HepG2 (cell line): ENCODE measurements around the gene B3GNT7. TPM values are rescaled to one million over a fixed set of nuclear protein-coding genes. Genes with fewer than 3 reads are reported as not detected.

Experiments used
- CENPT ChIP-seq: sonication (generic); formaldehyde crosslinking; IDR thresholded peaks from 2 replicates; pipeline ENCODE4 v1.8.0; 2022; ENCODE audit warnings: low read depth, mild to moderate bottlenecking, moderate library complexity, missing genetic modification reagents
- FLYWCH1 ChIP-seq: sonication (generic); formaldehyde crosslinking; IDR thresholded peaks from 2 replicates; pipeline ENCODE4 v1.8.1; 2023; ENCODE audit warnings: mild to moderate bottlenecking, missing genetic modification reagents
- FOSL2 ChIP-seq: sonication (generic); formaldehyde crosslinking; IDR thresholded peaks from 2 replicates; pipeline ENCODE4 v1.4.0; 2020; ENCODE audit warnings: missing genetic modification reagents
- GLI4 ChIP-seq: sonication (generic); formaldehyde crosslinking; IDR thresholded peaks from 2 replicates; pipeline ENCODE4 v1.5.1; 2020; ENCODE audit warnings: missing genetic modification reagents, mild to moderate bottlenecking, moderate library complexity, borderline replicate concordance
- GZF1 ChIP-seq: sonication (generic); formaldehyde crosslinking; IDR thresholded peaks from 2 replicates; pipeline ENCODE4 v1.5.1; 2020; ENCODE audit warnings: mild to moderate bottlenecking, missing genetic modification reagents
- HNF4G ChIP-seq, 2 experiments: sonication (generic) in 1 of 2; formaldehyde crosslinking in 1 of 2; IDR thresholded peaks; 2 replicates each; pipeline versions ENCODE4 v1.4.0 to v1.6.1; 2011 to 2020; ENCODE audit warnings: borderline replicate concordance in 2 of 2, low read depth in 2 of 2, mild to moderate bottlenecking in 2 of 2, low read length in 1 of 2, missing genetic modification reagents in 1 of 2, moderate library complexity in 1 of 2
- MAFF ChIP-seq: IDR thresholded peaks from 2 replicates; pipeline ENCODE4 v1.6.1; 2011; ENCODE audit warnings: low read depth, low read length, improper control_type of control experiment
- NCOA5 ChIP-seq: sonication (generic); formaldehyde crosslinking; IDR thresholded peaks from 2 replicates; pipeline ENCODE4 v1.4.0; 2020; ENCODE audit warnings: missing genetic modification reagents
- NFKBIZ ChIP-seq: IDR thresholded peaks from 2 replicates; pipeline ENCODE4 v1.6.1; 2018; ENCODE audit warnings: missing genetic modification reagents, missing compliant biosample characterization
- PHF8 ChIP-seq: sonication (generic); formaldehyde crosslinking; IDR thresholded peaks from 2 replicates; pipeline ENCODE4 v1.5.0; 2020; ENCODE audit warnings: missing genetic modification reagents
- RFX1 ChIP-seq: fragments of 450-650 bp; IDR thresholded peaks from 2 replicates; pipeline ENCODE4 v1.6.1; 2017
- SRSF1 ChIP-seq: fragments of 200-400 bp; formaldehyde crosslinking; optimal IDR thresholded peaks from 2 replicates; pipeline ENCODE3; 2017; ENCODE audit warnings: mild to moderate bottlenecking, low read depth, low read length, moderate library complexity
- TAF1 ChIP-seq: sonication (generic); formaldehyde crosslinking; IDR thresholded peaks from 2 replicates; pipeline ENCODE4 v1.4.0; 2020; ENCODE audit warnings: missing genetic modification reagents
- TBX3 ChIP-seq: fragments of 450-650 bp; IDR thresholded peaks from 2 replicates; pipeline ENCODE4 v1.6.1; 2017; ENCODE audit warnings: antibody characterized with exemption, mild to moderate bottlenecking, inconsistent platforms, borderline replicate concordance
- ZFX ChIP-seq: sonication (generic); formaldehyde crosslinking; IDR thresholded peaks from 2 replicates; pipeline ENCODE4 v1.4.0; 2020; ENCODE audit warnings: mild to moderate bottlenecking, low read depth, missing genetic modification reagents, moderate library complexity
- ZIK1 ChIP-seq: sonication (generic); formaldehyde crosslinking; IDR thresholded peaks from 2 replicates; pipeline ENCODE4 v1.5.0; 2020; ENCODE audit warnings: mild to moderate bottlenecking, low read depth, missing genetic modification reagents, borderline replicate concordance
- ZNF337 ChIP-seq: sonication (generic); formaldehyde crosslinking; IDR thresholded peaks from 2 replicates; pipeline ENCODE4 v1.5.1; 2020; ENCODE audit warnings: missing genetic modification reagents, low read depth, mild to moderate bottlenecking, borderline replicate concordance
- ZNF616 ChIP-seq: sonication (generic); formaldehyde crosslinking; IDR thresholded peaks from 2 replicates; pipeline ENCODE4 v1.5.0; 2020; ENCODE audit warnings: low read depth, mild to moderate bottlenecking, missing genetic modification reagents
- ZNF883 ChIP-seq: sonication (generic); formaldehyde crosslinking; IDR thresholded peaks from 2 replicates; pipeline ENCODE4 v1.5.1; 2020; ENCODE audit warnings: mild to moderate bottlenecking, missing genetic modification reagents; ENCODE audit errors: not compliant biosample characterization
- polyA plus RNA-seq, 8 experiments: library from polyadenylated mRNA; depleted of rRNA in 3 of 8; stranded (reverse) in 7 of 8; unstranded in 1 of 8; fragments of >200 nt; fragmentation: Illumina TruSeq in 4 of 8; extraction: Trizol in 4 of 8; gene quantifications; 2 replicates each; pipeline versions ENCODE4 v1.2.1 to v1.2.3, GENCODE V29; 2011 to 2016; ENCODE audit warnings: low read depth in 4 of 8, missing spikeins in 1 of 8, mixed read lengths in 1 of 8; ENCODE audit not compliant: insufficient read depth in 1 of 8
- total RNA-seq, 5 experiments: library from RNA; depleted of rRNA; stranded (reverse); fragments of >200 nt; fragmentation: Illumina TruSeq; extraction: Trizol; gene quantifications; 2 replicates each; pipeline ENCODE4 v1.2.3, GENCODE V29; 2016; ENCODE audit warnings: low read depth in 1 of 5
- TF ChIP-seq, protein P1 (sequence below): sonication (generic); formaldehyde crosslinking; IDR thresholded peaks from 2 replicates; pipeline ENCODE4 v1.4.0; 2020; ENCODE audit warnings: mild to moderate bottlenecking, missing genetic modification reagents, borderline replicate concordance
- TF ChIP-seq, protein P2 (sequence below): sonication (generic); formaldehyde crosslinking; IDR thresholded peaks from 2 replicates; pipeline ENCODE4 v1.4.0; 2020; ENCODE audit warnings: mild to moderate bottlenecking, missing genetic modification reagents, borderline replicate concordance

B3GNT7 gene
- total and polyA plus RNA-seq, 2 of the 13 experiments (the other 11 are each of a cell fraction or from before 2014, with no cell fraction given) = 0.04 to 0.24 TPM

DNA sequence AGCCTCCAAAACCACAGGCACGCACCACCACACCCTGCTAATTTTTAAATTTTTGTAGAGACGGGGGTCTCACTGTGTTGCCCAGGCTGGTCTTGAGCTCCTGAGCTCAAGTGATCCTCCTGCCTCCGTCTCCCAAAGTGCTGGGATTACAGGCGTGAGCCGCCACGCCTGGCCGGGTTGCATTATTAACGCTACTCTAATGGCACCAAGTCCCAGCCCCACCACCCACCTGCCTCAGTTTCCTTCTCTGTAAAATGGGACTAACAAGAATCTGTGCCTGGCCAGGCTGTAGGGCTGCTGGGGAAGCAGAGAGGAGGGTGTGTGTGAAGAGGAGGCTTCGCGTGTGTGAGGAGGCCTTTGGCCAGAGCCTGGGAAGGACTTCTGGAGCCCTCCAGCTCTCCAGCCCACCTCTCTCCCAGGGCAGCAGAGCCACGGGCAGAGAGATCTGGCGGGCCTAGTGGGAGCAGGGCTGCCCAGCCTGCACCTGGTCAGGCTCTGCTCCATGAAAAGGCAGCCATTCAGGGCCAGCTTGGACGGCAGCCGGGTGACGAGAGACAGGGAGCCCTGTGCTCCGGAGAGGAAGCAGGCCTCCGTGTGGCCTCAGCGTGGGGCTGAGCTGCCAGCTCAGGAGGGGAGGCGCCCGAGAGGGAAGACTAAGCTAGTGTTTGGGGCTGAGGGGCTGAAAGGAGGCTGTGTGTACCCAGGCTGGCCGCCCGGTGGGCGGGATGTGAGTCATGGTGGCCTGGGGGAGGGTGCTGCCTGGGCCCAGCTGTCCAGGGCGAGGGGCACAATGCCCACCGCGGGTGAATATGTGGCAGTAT is 7.4 kb upstream of the B3GNT7 start (continued):
- TF ChIP-seq, protein P1, sequence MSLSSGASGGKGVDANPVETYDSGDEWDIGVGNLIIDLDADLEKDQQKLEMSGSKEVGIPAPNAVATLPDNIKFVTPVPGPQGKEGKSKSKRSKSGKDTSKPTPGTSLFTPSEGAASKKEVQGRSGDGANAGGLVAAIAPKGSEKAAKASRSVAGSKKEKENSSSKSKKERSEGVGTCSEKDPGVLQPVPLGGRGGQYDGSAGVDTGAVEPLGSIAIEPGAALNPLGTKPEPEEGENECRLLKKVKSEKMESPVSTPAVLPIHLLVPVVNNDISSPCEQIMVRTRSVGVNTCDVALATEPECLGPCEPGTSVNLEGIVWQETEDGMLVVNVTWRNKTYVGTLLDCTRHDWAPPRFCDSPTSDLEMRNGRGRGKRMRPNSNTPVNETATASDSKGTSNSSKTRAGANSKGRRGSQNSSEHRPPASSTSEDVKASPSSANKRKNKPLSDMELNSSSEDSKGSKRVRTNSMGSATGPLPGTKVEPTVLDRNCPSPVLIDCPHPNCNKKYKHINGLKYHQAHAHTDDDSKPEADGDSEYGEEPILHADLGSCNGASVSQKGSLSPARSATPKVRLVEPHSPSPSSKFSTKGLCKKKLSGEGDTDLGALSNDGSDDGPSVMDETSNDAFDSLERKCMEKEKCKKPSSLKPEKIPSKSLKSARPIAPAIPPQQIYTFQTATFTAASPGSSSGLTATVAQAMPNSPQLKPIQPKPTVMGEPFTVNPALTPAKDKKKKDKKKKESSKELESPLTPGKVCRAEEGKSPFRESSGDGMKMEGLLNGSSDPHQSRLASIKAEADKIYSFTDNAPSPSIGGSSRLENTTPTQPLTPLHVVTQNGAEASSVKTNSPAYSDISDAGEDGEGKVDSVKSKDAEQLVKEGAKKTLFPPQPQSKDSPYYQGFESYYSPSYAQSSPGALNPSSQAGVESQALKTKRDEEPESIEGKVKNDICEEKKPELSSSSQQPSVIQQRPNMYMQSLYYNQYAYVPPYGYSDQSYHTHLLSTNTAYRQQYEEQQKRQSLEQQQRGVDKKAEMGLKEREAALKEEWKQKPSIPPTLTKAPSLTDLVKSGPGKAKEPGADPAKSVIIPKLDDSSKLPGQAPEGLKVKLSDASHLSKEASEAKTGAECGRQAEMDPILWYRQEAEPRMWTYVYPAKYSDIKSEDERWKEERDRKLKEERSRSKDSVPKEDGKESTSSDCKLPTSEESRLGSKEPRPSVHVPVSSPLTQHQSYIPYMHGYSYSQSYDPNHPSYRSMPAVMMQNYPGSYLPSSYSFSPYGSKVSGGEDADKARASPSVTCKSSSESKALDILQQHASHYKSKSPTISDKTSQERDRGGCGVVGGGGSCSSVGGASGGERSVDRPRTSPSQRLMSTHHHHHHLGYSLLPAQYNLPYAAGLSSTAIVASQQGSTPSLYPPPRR (CRISPR knock-in tag) = 0 out of 2 replicates have a peak, but pooled peaks have one; percentile 50
- TF ChIP-seq GZF1 (CRISPR knock-in tag) = no peak
- peak; percentile 64; the same call in 1 of the 2 replicates for TF ChIP-seq GLI4 (CRISPR knock-in tag)
- TF ChIP-seq ZNF337 (CRISPR knock-in tag) = no peak
- TF ChIP-seq RFX1 = no peak
- TF ChIP-seq ZNF883 (CRISPR knock-in tag) = peak; percentile 85
- TF ChIP-seq NCOA5 (CRISPR knock-in tag) = no peak
- TF ChIP-seq TAF1 (CRISPR knock-in tag) = peak; percentile 12; the same call in 1 of the 2 replicates
- TF ChIP-seq FLYWCH1 (CRISPR knock-in tag) = no peak
- TF ChIP-seq, protein P2, sequence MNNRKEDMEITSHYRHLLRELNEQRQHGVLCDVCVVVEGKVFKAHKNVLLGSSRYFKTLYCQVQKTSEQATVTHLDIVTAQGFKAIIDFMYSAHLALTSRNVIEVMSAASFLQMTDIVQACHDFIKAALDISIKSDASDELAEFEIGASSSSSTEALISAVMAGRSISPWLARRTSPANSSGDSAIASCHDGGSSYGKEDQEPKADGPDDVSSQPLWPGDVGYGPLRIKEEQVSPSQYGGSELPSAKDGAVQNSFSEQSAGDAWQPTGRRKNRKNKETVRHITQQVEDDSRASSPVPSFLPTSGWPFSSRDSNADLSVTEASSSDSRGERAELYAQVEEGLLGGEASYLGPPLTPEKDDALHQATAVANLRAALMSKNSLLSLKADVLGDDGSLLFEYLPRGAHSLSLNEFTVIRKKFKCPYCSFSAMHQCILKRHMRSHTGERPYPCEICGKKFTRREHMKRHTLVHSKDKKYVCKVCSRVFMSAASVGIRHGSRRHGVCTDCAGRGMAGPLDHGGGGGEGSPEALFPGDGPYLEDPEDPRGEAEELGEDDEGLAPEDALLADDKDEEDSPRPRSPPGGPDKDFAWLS = 0 out of 2 replicates have a peak, but pooled peaks have one; percentile 40
- peak; percentile 84 for TF ChIP-seq FOSL2 (CRISPR knock-in tag)
- 0 out of 2 replicates have a peak, but pooled peaks have one; percentile 62 for TF ChIP-seq ZNF616 (CRISPR knock-in tag)
- peak; percentile 68 for TF ChIP-seq PHF8 (CRISPR knock-in tag)
- no peak for TF ChIP-seq TBX3
- TF ChIP-seq CENPT = no peak
- peak; percentile 90 for TF ChIP-seq ZFX (CRISPR knock-in tag)
- TF ChIP-seq ZIK1 (CRISPR knock-in tag) = peak; percentile 49; the same call in 1 of the 2 replicates
- no peak for TF ChIP-seq HNF4G (IDR thresholded peaks at IDR 0.05; ENCODE audit: borderline replicate concordance, low read depth, low read length)
- TF ChIP-seq HNF4G (CRISPR knock-in tag; IDR thresholded peaks at IDR 0.05; ENCODE audit: borderline replicate concordance, low read depth) = no peak
- TF ChIP-seq SRSF1 = peak; percentile 49
- peak; percentile 42; the same call in 1 of the 2 replicates for TF ChIP-seq NFKBIZ (CRISPR knock-in tag)
- no peak for TF ChIP-seq MAFF
